Glomerular endothelial cell (primary cell): Measurements from ENCODE around the gene HSFX3. TPM values are rescaled to one million over a fixed set of nuclear protein-coding genes. Genes with fewer than 3 reads are reported as not detected.
"Not testable (repeated sequence)": the region's sequence is repeated elsewhere in the genome, so short reads cannot be mapped to it uniquely, and the experiment has no call there.

Experiments used
- DNase-seq: peaks from one replicate; pipeline ENCODE4 v3.0.0-alpha.2; 2011; ENCODE audit warnings: low read depth, low spot score; ENCODE audit errors: extremely low read depth
- total RNA-seq: library from RNA; depleted of rRNA; stranded (reverse); fragments of >200 nt; gene quantifications from 2 replicates; pipeline ENCODE4 v1.2.3, GENCODE V29; 2015

The HSFX3 gene
- total RNA-seq, 1 donor from 2014 or later = not detected

- no peak for DNase-seq
Measured at GRCh38 chrX:149518236-149518635, 31.5 kb downstream of the HSFX3 start.

- no peak for DNase-seq
Measured at GRCh38 chrX:149517308-149517707, 32.4 kb downstream of the HSFX3 start.

- DNase-seq = no peak
Measured at GRCh38 chrX:149516604-149517003, 33.1 kb downstream of the HSFX3 start.

- no peak for DNase-seq
Measured at GRCh38 chrX:149515954-149516602, 33.6 kb downstream of the HSFX3 start.

GRCh38 chrX:149513825-149514428 is 35.8 kb downstream of the HSFX3 start:
- DNase-seq = no peak

GRCh38 chrX:149512225-149512885 is 37.4 kb downstream of the HSFX3 start:
- DNase-seq = no peak

GRCh38 chrX:149511081-149511480 is 38.6 kb downstream of the HSFX3 start:
- DNase-seq = no peak

GRCh38 chrX:149510386-149510785 is 39.3 kb downstream of the HSFX3 start:
- DNase-seq = no peak

- DNase-seq = no peak
Measured at GRCh38 chrX:149508467-149508866, 41.3 kb downstream of the HSFX3 start.

GRCh38 chrX:149506349-149506748 is 43.4 kb downstream of the HSFX3 start:
- DNase-seq = no peak

GRCh38 chrX:149505671-149506070 is 44.1 kb downstream of the HSFX3 start:
- DNase-seq = no peak

- no peak for DNase-seq
Measured at GRCh38 chrX:149504915-149505651, 44.6 kb downstream of the HSFX3 start, which contains the start of gene IDS. TSS of gene IDS (minus strand) at chrX:149505306. CDS start at chrX:149505137, 169 bp downstream.

- DNase-seq = no peak
Measured at GRCh38 chrX:149504226-149504914, 45.4 kb downstream of the HSFX3 start.

GRCh38 chrX:149503446-149503845 is 46.3 kb downstream of the HSFX3 start:
- DNase-seq = not testable (repeated sequence)

GRCh38 chrX:149502923-149503322 is 46.8 kb downstream of the HSFX3 start:
- DNase-seq = not testable (repeated sequence)

GRCh38 chrX:149499766-149500165 is 50.0 kb downstream of the HSFX3 start:
- no peak for DNase-seq

GRCh38 chrX:149498767-149499166 is 51.0 kb downstream of the HSFX3 start:
- DNase-seq = no peak
